ENCODE results near the gene ZBTB46.

The ZBTB46 gene

DNA sequence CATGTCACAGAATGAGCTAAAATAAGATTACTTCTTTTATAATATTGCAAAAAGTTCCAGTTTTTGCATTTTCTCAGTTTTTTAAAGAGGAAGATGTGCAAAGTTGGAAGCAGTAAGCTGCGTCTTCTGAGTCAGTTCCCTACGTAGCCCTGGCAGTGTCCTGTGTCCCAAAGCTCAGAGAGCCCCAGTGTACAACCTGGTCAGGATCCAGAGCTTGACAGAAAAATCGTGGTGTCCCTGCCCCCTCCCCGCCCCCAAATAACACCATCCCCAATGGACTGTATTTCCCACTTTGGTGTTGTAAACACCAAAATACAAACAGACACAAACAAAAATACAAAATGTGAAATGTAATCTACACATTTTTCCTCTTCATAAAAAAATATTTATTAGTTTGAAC, 86.9 kb downstream of the ZBTB46 start:
- DNase-seq, result no peak

DNA sequence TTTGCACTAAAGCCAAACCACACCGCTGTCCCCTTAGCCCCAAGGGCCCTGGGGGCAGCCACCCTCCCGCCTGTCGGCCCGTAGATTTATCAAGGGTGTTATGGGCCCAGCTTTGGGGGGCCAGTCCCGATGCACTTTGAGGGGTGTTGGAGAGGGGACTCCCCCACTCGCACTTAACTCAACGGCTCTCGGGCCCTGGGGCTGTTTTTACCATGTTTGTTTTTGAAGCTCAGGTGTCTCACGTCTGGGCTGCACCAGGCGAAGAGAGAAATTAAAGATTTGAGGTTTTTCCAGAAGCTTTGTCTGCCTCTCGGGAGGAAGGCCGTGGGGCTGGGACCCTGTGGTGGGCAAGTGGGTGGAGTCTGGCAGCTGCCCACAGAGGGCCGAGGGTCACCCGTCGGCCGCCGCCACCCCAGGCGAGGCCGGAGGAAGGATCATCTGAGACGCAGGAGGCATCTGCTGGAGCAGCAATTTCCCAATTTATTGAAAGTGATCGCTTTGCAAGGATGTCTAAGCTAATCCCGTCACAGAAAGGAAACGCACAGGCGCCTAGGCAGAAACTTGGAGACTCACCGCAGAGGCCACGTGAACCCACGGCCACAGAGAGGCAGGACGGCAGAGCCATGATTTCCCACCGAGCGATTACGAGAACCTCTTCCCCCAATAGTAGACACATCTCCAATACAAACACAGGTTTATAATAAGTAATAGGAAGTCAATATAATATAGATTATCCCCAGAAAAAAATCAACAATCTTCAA, 87.7 kb downstream of the ZBTB46 start:
- DNase-seq, result no peak

GRCh38 chr20:63742381-63743024, 88.6 kb downstream of the ZBTB46 start:
- no peak for DNase-seq

DNA sequence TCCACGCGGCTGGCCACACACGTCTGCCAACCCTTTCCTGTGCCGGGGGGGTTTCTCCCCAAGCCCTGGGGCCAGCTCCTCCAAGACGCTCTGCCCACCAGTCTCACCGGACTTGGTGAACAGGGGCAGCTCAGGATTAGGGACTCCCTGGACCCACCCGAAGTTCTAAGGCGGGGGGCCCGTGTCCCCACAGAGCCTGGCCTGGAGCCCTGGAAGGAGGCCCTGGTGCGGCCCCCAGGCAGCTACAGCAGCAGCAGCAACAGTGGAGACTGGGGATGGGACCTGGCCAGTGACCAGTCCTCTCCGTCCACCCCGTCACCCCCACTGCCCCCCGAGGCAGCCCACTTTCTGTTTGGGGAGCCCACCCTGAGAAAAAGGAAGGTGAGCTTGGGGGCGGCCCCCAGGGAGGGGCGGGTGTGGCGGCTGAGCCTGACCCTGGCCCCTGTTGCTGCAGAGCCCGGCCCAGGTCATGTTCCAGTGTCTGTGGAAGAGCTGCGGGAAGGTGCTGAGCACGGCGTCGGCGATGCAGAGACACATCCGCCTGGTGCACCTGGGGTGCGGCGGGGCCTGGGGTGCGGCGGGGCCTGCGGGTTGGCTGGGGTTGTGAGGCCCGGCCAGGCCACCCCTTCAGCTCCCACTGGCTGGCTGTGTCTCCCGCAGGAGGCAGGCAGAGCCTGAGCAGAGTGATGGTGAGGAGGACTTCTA, 89.2 kb downstream of the ZBTB46 start:
- no peak for DNase-seq

DNA sequence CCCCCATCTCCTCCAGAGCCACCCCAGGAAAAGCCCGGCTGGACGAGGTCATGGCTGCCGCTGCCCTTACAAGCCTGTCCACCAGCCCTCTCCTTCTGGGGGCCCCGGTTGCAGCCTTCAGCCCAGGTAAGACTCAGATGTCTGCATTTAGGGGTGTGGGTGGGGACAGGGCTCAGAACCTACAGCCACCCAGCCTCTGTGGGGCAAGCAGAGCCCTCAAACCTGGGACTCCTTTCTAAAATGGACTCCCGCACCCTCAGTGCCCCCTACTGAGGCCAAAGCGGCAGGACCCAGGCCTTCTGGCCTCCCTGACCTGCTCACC, 89.7 kb downstream of the ZBTB46 start:
- no peak for DNase-seq

DNA sequence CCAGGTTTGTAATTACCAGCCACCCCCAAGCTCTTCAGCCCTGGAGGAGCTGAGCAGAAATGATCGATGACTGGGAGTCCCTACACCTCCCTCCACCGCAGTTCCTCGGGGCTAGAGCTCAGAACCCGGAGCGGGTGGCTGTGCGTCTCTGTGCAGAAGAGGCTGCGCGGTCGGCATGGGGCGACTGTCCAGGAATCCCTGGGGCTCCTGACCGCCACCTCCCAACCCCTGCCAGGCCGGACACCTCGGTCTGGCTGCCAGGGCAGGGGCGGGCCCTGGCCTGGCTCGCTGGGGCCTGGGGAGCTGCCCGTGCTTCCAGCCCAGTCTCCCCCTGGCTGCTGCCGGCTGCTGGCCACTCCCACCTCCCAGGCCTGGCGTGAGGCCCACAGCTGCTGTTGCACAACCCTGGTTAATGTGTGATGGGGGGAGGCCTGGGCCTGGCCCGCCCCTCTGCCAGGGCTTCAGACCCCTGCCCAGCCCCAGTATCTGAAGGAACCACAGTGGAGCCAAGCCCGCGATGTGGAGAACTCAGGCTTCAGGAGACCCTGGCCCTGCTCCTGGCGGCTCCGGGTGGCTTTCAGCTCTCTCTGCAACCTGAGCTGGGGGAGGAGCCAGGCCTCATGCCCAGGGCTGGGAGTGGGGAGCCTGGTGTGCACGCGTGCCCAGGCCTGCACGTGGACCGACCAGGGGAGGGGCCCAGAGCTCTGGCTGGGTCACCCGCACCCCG, 90.3 kb downstream of the ZBTB46 start:
- peak in 1 of 2 donors; percentile 45 for DNase-seq

DNA sequence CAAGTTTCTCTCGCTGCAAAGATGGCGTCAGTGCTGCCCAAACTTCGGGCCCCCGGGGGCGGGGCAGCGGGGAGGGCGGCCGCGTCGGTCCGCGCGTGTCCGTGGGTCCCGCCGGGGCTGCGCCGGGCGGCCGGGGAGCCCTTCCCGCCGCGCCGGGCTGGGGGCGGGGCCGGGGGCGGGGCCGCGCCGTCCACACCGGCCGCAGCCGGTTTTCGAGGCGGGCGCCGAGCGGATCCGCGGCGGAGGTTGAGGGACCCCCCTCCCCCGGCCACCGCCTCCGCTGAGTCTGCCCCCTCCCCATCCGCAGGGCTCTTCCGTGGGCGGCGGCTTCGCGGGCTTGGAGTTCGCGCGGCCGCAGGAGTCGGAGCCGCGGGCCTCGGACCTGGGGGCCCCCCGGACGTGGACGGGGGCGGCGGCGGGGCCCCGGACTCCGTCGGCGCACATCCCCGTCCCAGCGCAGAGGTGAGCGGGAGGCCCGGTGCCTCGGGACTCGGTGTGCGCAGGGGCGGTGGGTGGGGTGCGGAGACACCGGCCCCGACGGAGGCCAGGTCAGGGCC, 90.9 kb downstream of the ZBTB46 start:
- peak; percentile 48 to 51 for DNase-seq

GRCh38 chr20:63739130-63740069, 91.7 kb downstream of the ZBTB46 start, which contains the start of gene SLC2A4RG:
TSS of gene SLC2A4RG (plus strand) at chr20:63739776. CDS start at chr20:63739913, 137 bp downstream.
- DNase-seq, result peak; percentile 60 to 79

GRCh38 chr20:63738687-63739129, 92.4 kb downstream of the ZBTB46 start:
- peak; percentile 40 to 49 for DNase-seq

DNA sequence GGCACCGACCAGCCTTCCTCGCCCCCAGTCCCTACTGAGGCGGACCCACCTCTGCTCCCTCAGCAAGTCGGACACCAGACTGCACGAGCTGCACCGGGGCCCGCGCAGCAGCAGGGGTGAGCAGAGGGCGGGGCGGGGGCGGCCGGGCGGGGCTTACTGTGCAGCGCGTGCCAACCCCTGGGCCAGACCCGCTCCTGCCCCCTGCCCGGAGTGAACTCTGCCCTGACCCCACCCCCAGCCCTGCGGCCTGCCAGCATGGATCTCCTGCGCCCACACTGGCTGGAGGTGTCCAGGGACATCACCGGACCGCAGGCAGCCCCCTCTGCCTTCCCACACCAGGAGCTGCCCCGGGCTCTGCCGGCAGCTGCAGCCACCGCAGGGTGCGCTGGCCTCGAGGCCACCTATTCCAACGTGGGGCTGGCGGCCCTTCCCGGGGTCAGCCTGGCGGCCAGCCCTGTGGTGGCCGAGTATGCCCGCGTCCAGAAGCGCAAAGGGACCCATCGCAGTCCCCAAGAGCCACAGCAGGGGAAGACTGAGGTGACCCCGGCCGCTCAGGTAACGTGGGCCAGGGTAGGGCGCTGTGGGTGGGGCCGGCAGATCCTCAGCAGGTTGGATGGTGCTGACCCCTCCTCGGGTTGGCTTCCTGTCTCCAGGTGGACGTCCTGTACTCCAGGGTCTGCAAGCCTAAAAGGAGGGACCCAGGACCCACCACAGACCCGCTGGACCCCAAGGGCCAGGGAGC, 92.9 kb downstream of the ZBTB46 start:
- DNase-seq, result peak; percentile 45 to 49

DNA sequence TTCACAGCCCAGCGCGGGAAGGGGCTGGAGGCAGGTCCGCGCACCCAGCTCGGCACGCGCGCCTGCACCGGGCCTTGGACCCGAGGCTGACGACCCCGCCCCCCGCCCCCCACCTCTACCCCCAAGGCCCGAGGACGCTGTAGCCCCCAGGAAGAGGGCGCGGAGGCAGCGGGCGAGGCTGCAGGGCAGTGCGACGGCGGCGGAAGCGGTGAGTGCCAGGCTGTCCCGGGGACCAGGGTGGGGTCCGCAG, 93.4 kb downstream of the ZBTB46 start:
- DNase-seq, result no peak

GRCh38 chr20:63736893-63737694, 94.0 kb downstream of the ZBTB46 start:
- peak; percentile 54 to 57 for DNase-seq

DNA sequence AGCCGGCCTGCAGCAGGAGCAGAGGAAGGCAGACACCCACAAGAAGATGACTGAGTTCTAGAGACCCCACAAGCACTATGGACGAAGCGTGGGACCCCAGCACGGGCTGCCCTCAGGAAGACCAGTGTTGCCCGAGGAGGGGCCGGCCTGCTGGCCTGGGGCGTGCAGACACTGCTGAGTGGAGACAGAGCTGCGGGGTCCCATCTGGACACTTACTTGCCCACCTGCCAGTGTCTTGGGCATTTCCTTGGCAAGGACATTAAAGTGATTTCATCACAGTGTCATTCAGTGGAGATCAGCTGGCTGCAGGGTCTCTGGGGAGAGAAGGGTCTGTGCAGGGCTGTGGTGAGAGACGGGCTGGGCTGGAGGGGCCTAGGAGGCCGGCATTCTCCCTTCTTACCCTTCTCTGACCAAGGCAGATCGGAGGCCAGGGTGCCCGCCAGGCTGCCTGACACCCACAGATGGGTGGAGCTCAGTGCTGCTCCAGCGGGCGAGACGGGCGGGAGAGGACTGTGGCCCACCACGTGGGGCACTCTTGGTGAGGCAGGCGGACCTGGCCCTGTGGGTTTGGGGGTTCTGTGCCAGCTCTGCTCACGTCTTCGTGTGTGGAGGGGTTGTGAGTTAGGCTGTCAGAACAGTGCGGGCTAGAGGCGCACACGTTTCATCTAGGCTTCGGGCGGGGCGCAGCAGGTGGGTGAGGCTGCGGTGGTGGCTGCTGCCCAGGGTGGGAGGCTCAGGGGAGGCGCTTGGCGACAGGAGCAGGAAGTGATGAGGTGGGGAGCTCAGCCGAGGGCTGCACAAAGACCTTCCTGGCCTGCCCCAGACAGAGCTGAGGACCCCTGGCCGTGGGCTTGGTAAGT, 95.0 kb downstream of the ZBTB46 start, which contains the start of gene LIME1:
Gene LIME1, plus strand, starts transcription at position 806 of the 860 bp plus-strand sequence. CDS start 886 bp downstream, outside the sequence.
- peak; percentile 64 for DNase-seq

- DNase-seq, result no peak
These were observed 95.9 kb downstream of the ZBTB46 start for GRCh38 chr20:63734946-63735858.

DNA sequence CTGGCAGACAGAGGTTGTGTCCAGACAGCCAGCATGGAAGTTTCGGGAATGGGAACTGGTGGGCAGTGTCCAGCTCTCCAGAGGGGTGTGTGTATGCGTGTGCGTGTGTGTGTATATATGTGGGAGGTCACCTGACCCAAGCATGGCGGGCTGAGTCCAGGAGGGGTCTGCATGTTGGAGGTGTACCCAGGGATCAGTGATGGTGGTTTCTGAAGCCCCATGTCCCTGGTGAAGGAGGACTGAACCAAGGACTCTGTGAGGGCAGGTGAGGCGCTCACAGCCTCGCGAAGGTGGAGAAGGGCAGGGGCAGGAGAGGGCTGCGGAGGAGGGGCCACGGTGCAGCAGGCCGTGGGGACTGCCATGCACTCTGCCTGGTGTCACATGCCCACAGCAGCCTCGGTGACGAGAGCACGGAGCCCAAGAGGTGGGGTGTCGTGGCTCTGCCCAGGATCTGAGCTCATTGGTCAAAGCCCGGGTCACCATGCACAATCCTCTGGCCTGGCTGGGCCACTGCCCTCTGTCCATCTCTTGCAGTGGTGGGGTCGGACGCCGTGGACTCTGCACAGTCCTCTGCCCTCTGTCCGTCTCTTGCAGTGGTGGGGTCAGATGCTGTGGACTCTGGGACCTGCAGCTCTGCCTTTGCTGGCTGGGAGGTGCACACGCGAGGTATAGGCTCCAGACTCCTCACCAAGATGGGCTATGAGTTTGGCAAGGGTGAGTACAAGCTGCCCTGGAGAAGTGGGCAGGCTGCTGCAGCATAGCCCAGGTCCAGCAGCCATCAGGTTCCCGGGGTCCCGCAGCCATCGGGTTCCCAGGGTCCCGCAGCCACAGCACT, 96.7 kb downstream of the ZBTB46 start:
- no peak for DNase-seq

- DNase-seq, result no peak
These were observed 97.4 kb downstream of the ZBTB46 start for GRCh38 chr20:63733579-63734081.

DNA sequence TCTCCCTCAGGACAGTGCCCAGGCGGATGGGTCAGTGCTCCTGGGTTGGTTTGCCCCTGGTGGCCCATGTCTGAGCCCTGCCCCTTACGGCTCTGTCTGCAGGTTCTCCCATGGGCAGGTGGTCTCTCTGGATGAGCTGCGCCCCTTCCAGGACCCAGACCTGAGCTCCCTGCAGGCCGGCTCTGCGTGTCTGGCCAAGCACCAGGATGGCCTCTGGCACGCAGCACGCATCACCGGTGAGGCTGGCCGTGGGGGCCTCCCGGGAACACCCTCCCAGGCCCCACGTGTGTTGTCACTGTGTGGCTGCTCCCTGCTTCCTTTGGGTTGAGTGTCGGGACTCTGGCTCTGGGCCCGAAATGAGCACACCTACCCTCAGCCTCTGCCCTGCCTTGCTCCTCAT, 97.9 kb downstream of the ZBTB46 start:
- DNase-seq, result no peak
